Panc1 (cell line): ENCODE data around the gene TP53BP2. TPM values are rescaled to one million over a fixed set of nuclear protein-coding genes. Genes with fewer than 3 reads are reported as not detected.

Experiments
- ATAC-seq: fragments of 200-7000 bp; cut with Tn5 transposase; 2 replicates; pipeline ENCODE4 v1.9.1; 2020; ENCODE audit warnings: mild to moderate bottlenecking, moderate library complexity
- BruUV-seq: library from RNA; stranded (reverse); fragments of 400-500 nt; replicated peaks from 2 replicates; lab custom pipeline; 2021; lab: Mats Ljungman, UMichigan
- CTCF ChIA-PET: fragments of 300-600 bp; sonication (Branson Sonifier 250); formaldehyde crosslinking; loops from one replicate; lab custom pipeline; 2022; ENCODE audit warnings: antibody characterized with exemption; lab: Charles Lee
- POLR2A ChIA-PET: fragments of 300-600 bp; sonication (Branson Sonifier 250); formaldehyde crosslinking; loops from one replicate; lab custom pipeline; 2022; ENCODE audit warnings: antibody characterized with exemption; lab: Charles Lee
- DNase-seq: peaks from one replicate; pipeline ENCODE4 v3.0.0-alpha.2; 2010; ENCODE audit warnings: low read depth, low spot score
- H3K27ac ChIP-seq: 2 replicates; pipeline ENCODE4 v1.5.1; 2011; ENCODE audit warnings: mild to moderate bottlenecking, low read length, inconsistent platforms
- H3K27me3 ChIP-seq: fragments of 200-500 bp; sonication (Bioruptor generic); 2 replicates; pipeline ENCODE4 v1.6.0; 2014; ENCODE audit warnings: low read length, inconsistent platforms; ENCODE audit not compliant: control insufficient read depth, insufficient read depth
- H3K36me3 ChIP-seq: fragments of 200-500 bp; sonication (Bioruptor generic); 2 replicates; pipeline ENCODE4 v1.5.1; 2014; ENCODE audit warnings: inconsistent platforms, mild to moderate bottlenecking, low read length, moderate library complexity; ENCODE audit not compliant: control insufficient read depth, insufficient read depth
- H3K4me1 ChIP-seq: 2 replicates; pipeline ENCODE4 v1.5.1; 2011; ENCODE audit warnings: inconsistent platforms, mild to moderate bottlenecking, low read length, moderate library complexity; ENCODE audit not compliant: control insufficient read depth, insufficient read depth
- H3K4me3 ChIP-seq, 2 experiments: 2 replicates each; pipeline ENCODE4 v1.5.1; 2011 to 2012; ENCODE audit warnings: low read depth in 2 of 2, low read length in 2 of 2, mild to moderate bottlenecking in 2 of 2, inconsistent platforms in 1 of 2, moderate library complexity in 1 of 2
- H3K9me3 ChIP-seq: fragments of 200-500 bp; sonication (Bioruptor generic); 2 replicates; pipeline ENCODE4 v1.5.1; 2014; ENCODE audit warnings: low read depth, mild to moderate bottlenecking, inconsistent platforms, low read length, moderate library complexity; ENCODE audit not compliant: control insufficient read depth, insufficient read depth
- POLR2AphosphoS5 ChIP-seq: IDR thresholded peaks from 2 replicates; pipeline ENCODE4 v1.6.1; 2012; ENCODE audit warnings: mild to moderate bottlenecking, low read depth, low read length, moderate library complexity
- REST ChIP-seq, 2 experiments: IDR thresholded peaks; 2 replicates each; pipeline ENCODE4 v1.6.1; 2011 to 2012; ENCODE audit warnings: low read depth in 2 of 2, control low read depth in 1 of 2, low read length in 1 of 2, mild to moderate bottlenecking in 1 of 2, moderate library complexity in 1 of 2; ENCODE audit not compliant: insufficient read depth in 1 of 2
- SIN3A ChIP-seq: IDR thresholded peaks from 2 replicates; pipeline ENCODE4 v1.6.1; 2012; ENCODE audit warnings: low read depth, mild to moderate bottlenecking, low read length, moderate library complexity, borderline replicate concordance; ENCODE audit not compliant: insufficient read depth
- TCF7L2 ChIP-seq: IDR thresholded peaks from 2 replicates; pipeline ENCODE4 v1.6.1; 2011; ENCODE audit warnings: mild to moderate bottlenecking, low read depth, low read length, inconsistent platforms
- in situ Hi-C: cut with HindIII; loops from 2 replicates; pipeline ENCODE4 v1.10.0; 2016; ENCODE audit warnings: low sequenced_read_pairs, low pct_unique_long_range_greater_than_20kb
- intact Hi-C: fragments of 100-400 bp; cut with micrococcal nuclease; formaldehyde crosslinking; loops from one replicate; pipeline ENCODE4 v1.10.0; 2022; ENCODE audit not compliant: unreplicated experiment
- total RNA-seq: library from RNA; stranded (reverse); gene quantifications from one replicate; pipeline ENCODE4 v1.2.1, GENCODE V29; 2021; ENCODE audit not compliant: unreplicated experiment
- TF ChIP-seq, protein P1 (sequence below): fragments of 450-650 bp; IDR thresholded peaks from 2 replicates; pipeline ENCODE4 v1.5.1; 2017; ENCODE audit warnings: mild to moderate bottlenecking

TP53BP2 gene
- total RNA-seq, 1 experiment from 2014 or later, result 51.4 TPM

DNA sequence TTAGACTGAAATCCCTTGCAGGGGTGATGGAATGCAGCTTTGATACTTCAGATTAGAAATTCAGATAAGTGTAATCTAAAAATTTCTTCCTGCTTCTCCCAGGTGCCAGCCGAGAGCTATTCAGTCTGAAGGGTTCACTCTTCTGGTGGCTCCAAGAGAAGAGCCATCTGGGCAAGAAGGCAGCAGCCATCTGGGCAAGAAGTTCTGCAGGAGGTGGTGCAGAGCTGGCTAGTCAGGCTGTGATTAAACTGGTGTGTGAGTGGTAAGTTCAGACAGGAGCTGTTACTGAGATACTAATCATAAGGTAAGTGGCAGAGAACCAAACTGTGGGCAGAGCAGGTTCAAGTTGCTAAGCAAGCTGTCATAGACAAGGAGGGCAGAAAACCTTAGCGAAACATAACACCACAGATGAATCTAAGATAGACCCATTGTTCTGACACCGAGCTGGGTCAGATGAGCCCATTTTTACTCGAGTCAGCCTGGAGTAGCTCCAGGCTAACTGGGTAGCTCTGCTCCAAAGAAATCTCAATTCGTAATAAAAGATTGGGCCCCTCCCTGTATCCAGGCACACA is 14.4 kb upstream of the TP53BP2 start:
- H3K9me3 ChIP-seq, result no peaks in the 10 kb centered on the region
- DNase-seq (no peak), ATAC-seq (peak; percentile 68)
- H3K27ac ChIP-seq, result no peak overlapping the region
- no peaks in the 10 kb centered on the region for H3K4me1 ChIP-seq
- POLR2A ChIA-PET, result no interaction called here
- no peak overlapping the region for H3K4me3 ChIP-seq
- in situ Hi-C loops, result no loop called here
- no peaks in the 10 kb centered on the region for H3K36me3 ChIP-seq
- intact Hi-C loops, result no loop called here
- CTCF ChIA-PET, result no interaction called here
- no peaks in the 10 kb centered on the region; the same call in 1 of the 2 replicates for H3K27me3 ChIP-seq
- TF ChIP-seq POLR2AphosphoS5, result no peak
- TF ChIP-seq SIN3A, result no peak
- no peak for TF ChIP-seq TCF7L2
- TF ChIP-seq, protein P1, sequence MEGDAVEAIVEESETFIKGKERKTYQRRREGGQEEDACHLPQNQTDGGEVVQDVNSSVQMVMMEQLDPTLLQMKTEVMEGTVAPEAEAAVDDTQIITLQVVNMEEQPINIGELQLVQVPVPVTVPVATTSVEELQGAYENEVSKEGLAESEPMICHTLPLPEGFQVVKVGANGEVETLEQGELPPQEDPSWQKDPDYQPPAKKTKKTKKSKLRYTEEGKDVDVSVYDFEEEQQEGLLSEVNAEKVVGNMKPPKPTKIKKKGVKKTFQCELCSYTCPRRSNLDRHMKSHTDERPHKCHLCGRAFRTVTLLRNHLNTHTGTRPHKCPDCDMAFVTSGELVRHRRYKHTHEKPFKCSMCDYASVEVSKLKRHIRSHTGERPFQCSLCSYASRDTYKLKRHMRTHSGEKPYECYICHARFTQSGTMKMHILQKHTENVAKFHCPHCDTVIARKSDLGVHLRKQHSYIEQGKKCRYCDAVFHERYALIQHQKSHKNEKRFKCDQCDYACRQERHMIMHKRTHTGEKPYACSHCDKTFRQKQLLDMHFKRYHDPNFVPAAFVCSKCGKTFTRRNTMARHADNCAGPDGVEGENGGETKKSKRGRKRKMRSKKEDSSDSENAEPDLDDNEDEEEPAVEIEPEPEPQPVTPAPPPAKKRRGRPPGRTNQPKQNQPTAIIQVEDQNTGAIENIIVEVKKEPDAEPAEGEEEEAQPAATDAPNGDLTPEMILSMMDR, result no peak
- TF ChIP-seq REST (IDR thresholded peaks at IDR 0.05; ENCODE audit: insufficient read depth in 1 of 2, low read depth in 2 of 2, low read length in 1 of 2), result no peak
- no TSS peak for BruUV-seq

- no peak for ATAC-seq
- POLR2A ChIA-PET, result no interaction called here
- H3K9me3 ChIP-seq, result no peaks in the 10 kb centered on the region
- no peak overlapping the region for H3K4me3 ChIP-seq
- CTCF ChIA-PET, result no interaction called here
- intact Hi-C loops, result no loop called here
- H3K27ac ChIP-seq, result no peak overlapping the region
- TF ChIP-seq POLR2AphosphoS5 (no peak), SIN3A (no peak), REST (IDR thresholded peaks at IDR 0.05; ENCODE audit: insufficient read depth in 1 of 2, low read depth in 2 of 2, low read length in 1 of 2) (no peak), TCF7L2 (no peak)
- TF ChIP-seq, protein P1, result no peak
- in situ Hi-C loops, result no loop called here
- H3K4me1 ChIP-seq, result no peaks in the 10 kb centered on the region
- DNase-seq, result no peak
- no peaks in the 10 kb centered on the region; the same call in 1 of the 2 replicates for H3K27me3 ChIP-seq
- BruUV-seq, result no TSS peak
- no peaks in the 10 kb centered on the region for H3K36me3 ChIP-seq
Measured at GRCh38 chr1:223859058-223859457, 13.3 kb upstream of the TP53BP2 start.
